ENCODE measurements around the gene NDUFB3. TPM values are rescaled to one million over a fixed set of nuclear protein-coding genes. Genes with fewer than 3 reads are reported as not detected.
"Not testable (repeated sequence)": the region's sequence is repeated elsewhere in the genome, so short reads cannot be mapped to it uniquely, and the experiment has no call there.

The NDUFB3 gene
- total and polyA plus RNA-seq, 9 donors, result 20.5 to 52.5 (median 47.6) TPM

DNA sequence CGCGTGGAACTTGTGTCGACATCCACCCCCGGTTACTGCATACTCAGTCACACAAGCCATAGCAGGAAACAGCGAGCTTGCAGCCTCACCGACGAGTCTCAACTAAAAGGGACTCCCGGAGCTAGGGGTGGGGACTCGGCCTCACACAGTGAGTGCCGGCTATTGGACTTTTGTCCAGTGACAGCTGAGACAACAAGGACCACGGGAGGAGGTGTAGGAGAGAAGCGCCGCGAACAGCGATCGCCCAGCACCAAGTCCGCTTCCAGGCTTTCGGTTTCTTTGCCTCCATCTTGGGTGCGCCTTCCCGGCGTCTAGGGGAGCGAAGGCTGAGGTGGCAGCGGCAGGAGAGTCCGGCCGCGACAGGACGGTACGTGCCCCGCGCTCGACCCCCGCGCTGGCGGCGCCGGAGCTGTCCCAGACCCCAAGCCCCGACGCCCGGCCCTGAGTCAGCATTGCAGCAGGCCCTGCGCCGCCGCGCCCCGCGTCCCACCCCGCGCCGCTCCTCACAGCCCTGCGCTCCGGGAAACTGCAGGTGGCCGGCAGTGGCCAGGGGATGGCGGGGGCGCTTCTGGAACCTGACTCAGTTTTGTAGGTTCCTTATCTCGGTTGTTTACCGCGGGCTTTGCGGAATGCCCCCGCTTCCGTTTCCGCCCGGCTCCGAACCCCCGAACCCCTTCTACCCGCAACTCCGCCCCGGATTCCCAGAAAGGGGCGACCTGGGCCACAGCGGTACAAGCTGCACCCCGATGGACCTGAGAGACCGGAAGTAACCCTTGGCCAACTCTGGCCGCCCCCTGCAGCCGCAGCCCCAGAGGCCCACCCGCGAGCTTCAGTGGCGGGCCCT, 44.5 kb downstream of the NDUFB3 start, which contains the start of gene CFLAR:
CFLAR (plus strand) TSS at position 50 of the 844 bp plus-strand sequence. CDS start 13,702 bp downstream, outside the sequence.
- peak within 1 kb of the TSS; percentile 70 for H3K4me3 ChIP-seq
- H3K27me3 ChIP-seq, result no peaks in the 10 kb centered on the region
- no peaks in the 10 kb centered on the region for H3K9me3 ChIP-seq
- H3K27ac ChIP-seq, result peak within 1 kb of the TSS; percentile 97 to 98
- TF ChIP-seq, protein P1, sequence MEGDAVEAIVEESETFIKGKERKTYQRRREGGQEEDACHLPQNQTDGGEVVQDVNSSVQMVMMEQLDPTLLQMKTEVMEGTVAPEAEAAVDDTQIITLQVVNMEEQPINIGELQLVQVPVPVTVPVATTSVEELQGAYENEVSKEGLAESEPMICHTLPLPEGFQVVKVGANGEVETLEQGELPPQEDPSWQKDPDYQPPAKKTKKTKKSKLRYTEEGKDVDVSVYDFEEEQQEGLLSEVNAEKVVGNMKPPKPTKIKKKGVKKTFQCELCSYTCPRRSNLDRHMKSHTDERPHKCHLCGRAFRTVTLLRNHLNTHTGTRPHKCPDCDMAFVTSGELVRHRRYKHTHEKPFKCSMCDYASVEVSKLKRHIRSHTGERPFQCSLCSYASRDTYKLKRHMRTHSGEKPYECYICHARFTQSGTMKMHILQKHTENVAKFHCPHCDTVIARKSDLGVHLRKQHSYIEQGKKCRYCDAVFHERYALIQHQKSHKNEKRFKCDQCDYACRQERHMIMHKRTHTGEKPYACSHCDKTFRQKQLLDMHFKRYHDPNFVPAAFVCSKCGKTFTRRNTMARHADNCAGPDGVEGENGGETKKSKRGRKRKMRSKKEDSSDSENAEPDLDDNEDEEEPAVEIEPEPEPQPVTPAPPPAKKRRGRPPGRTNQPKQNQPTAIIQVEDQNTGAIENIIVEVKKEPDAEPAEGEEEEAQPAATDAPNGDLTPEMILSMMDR (IDR thresholded peaks at IDR 0.05), result no peak
- peak; percentile 63 for TF ChIP-seq POLR2A (IDR thresholded peaks at IDR 0.05)
- H3K36me3 ChIP-seq, result no peaks in the 10 kb centered on the region
- DNase-seq, result peak; percentile 65 to 78 (median 72)
- intact Hi-C loops (cut with DNase I), result loop anchor here in 1 of 4 donors (5.0 kb wide), 1 partner anchor 44 kb away; the partner anchor contains the start of genes HYCC2 and NDUFB3
- 0 to 1% (median 1%) methylated on average over 54 to 75 of the region's 75 CpGs for WGBS, 3 donors
- peaks cover 6% of the 10 kb centered on the region for H3K4me1 ChIP-seq (ENCODE audit: insufficient read depth)

DNA sequence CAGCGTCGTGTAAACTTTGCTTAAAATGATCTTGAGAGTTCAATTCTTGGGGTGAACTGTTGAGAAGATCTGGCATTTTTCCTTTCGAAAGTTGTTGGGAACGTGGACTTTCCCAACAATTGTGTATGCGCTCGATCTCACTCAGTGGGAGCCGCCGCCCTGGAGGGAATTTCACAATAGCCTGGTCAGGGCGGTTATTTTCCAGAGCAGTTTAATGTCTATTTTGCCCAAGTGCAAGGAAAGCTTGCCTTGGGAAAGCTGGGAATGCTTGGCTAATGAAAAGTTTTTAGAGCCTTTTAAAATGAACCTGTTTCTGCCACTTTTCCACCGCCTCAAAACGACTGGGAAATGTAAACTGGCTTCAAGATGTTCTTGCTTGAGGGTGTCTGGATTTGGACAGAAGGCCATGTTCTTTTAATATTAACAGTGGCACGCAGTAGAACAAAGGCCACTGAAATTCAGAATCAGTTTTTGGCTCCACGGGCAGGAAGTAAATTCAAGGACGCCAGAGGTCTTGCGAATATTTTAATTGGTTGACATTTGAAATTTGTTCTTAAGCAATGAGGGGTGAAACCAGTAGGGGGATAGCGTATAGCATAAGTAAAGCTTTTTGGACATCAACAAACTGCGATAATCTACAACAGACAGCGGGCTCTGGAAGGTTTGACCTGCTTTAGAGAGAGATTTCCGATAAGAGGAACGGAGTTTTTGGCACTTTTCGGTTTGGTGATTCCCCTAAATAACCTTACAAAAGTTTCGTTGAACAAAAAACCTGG, 45.3 kb downstream of the NDUFB3 start:
- peak overlapping the region; percentile 70 for H3K4me3 ChIP-seq
- H3K36me3 ChIP-seq, result no peaks in the 10 kb centered on the region
- intact Hi-C loops (cut with DNase I), result loop anchor here in 1 of 4 donors (5.0 kb wide), 1 partner anchor 45 kb away; the partner anchor contains the start of genes HYCC2 and NDUFB3
- no peak for TF ChIP-seq EP300 (IDR thresholded peaks at IDR 0.05)
- no peak for TF ChIP-seq POLR2A (IDR thresholded peaks at IDR 0.05)
- TF ChIP-seq, protein P1 (IDR thresholded peaks at IDR 0.05), result peak in 1 of 3 donors; percentile 21
- peaks cover 6% of the 10 kb centered on the region for H3K4me1 ChIP-seq (ENCODE audit: insufficient read depth)
- H3K9me3 ChIP-seq, result no peaks in the 10 kb centered on the region
- peak overlapping the region; percentile 97 to 98 for H3K27ac ChIP-seq
- WGBS, 3 donors, result 1 to 3% (median 1%) methylated on average over 22 of the region's 22 CpGs
- no peaks in the 10 kb centered on the region for H3K27me3 ChIP-seq
- peak in 3 of 5 donors; percentile 65 to 83 (median 68) for DNase-seq

DNA sequence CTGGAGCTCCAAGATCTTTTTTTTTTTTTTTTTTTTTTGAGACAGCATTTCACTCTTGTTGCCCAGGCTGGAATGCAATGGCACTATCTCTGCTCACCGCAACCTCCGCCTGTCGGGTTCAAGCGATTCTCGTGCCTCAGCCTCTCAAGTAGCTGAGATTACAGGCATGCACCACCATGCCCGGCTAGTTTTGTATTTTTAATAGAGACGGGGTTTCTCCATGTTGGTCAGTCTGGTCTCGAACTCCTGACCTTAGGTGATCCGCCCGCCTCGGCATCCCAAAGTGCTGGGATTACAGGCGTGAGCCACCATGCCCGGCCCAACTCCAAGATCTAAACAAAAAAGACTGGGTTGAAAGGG, 45.9 kb downstream of the NDUFB3 start:
- Histone ChIP-seq H3K27ac (peak overlapping the region in 1 of 2 donors; percentile 98), H3K4me3 (peak overlapping the region; percentile 70)
- 21 to 44% (median 23%) methylated on average over 13 of the region's 13 CpGs for WGBS, 3 donors
- intact Hi-C loops (cut with DNase I), result loop anchor here in 1 of 4 donors (5.0 kb wide), 1 partner anchor 45 kb away; the partner anchor contains the start of genes HYCC2 and NDUFB3
- H3K4me1 ChIP-seq (ENCODE audit: insufficient read depth); DNase-seq; H3K36me3 ChIP-seq; H3K9me3 ChIP-seq; H3K27me3 ChIP-seq: not testable (repeated sequence)

GRCh38 chr2:201118121-201118960, 46.5 kb downstream of the NDUFB3 start:
- 1 to 5% (median 3%) methylated on average over 48 of the region's 48 CpGs for WGBS, 3 donors
- no peaks in the 10 kb centered on the region for H3K36me3 ChIP-seq
- H3K27ac ChIP-seq, result peak overlapping the region; percentile 24 to 98
- H3K9me3 ChIP-seq, result no peaks in the 10 kb centered on the region
- intact Hi-C loops (cut with DNase I), result loop anchor here in 1 of 4 donors (5.0 kb wide), 1 partner anchor 46 kb away; the partner anchor contains the start of genes HYCC2 and NDUFB3
- TF ChIP-seq POLR2A (IDR thresholded peaks at IDR 0.05) (peak; percentile 24), EP300 (IDR thresholded peaks at IDR 0.05) (no peak)
- TF ChIP-seq, protein P1 (IDR thresholded peaks at IDR 0.05), result peak; percentile 25 to 63 (median 34)
- peaks cover 7% of the 10 kb centered on the region for H3K4me1 ChIP-seq (ENCODE audit: insufficient read depth)
- no peaks in the 10 kb centered on the region for H3K27me3 ChIP-seq
- H3K4me3 ChIP-seq, result peak overlapping the region; percentile 70
- DNase-seq, result peak; percentile 74 to 85 (median 80)

Measured in ovary (tissue), 9 donors.